Fibroblast of lung (primary cell): ENCODE results near the gene HINT1. TPM values are rescaled to one million over a fixed set of nuclear protein-coding genes. Genes with fewer than 3 reads are reported as not detected.
"Not testable (repeated sequence)": the region's sequence is repeated elsewhere in the genome, so short reads cannot be mapped to it uniquely, and the experiment has no call there.

Experiments used
- DNase-seq, 2 donors: peaks; one replicate each; pipeline versions ENCODE4 v3.0.0 to v3.0.0-alpha.2; 2010; ENCODE audit warnings: low read depth in 2 of 2
- H2AFZ ChIP-seq: 2 replicates; pipeline ENCODE4 v1.5.1; 2012; ENCODE audit warnings: low read length, control low read depth, inconsistent platforms
- H3K27ac ChIP-seq: 2 replicates; pipeline ENCODE4 v1.5.1; 2011; ENCODE audit warnings: low read length, control low read depth; ENCODE audit not compliant: insufficient read depth
- H3K27me3 ChIP-seq: 2 replicates; pipeline ENCODE4 v1.5.1; 2011; ENCODE audit warnings: mild to moderate bottlenecking, low read length; ENCODE audit not compliant: control insufficient read depth, insufficient read depth
- H3K36me3 ChIP-seq: 2 replicates; pipeline ENCODE4 v1.5.1; 2011; ENCODE audit warnings: low read length; ENCODE audit not compliant: control insufficient read depth, insufficient read depth
- H3K4me1 ChIP-seq: 2 replicates; pipeline ENCODE4 v1.5.1; 2011; ENCODE audit warnings: low read length; ENCODE audit not compliant: control insufficient read depth, insufficient read depth; ENCODE audit errors: extremely low read depth
- H3K4me2 ChIP-seq: 2 replicates; pipeline ENCODE4 v1.5.1; 2011; ENCODE audit warnings: low read length, control low read depth; ENCODE audit not compliant: insufficient read depth; ENCODE audit errors: extremely low read depth
- H3K4me3 ChIP-seq, 4 experiments: fragments of 200-600 bp in 1 of 4; sonication (generic) in 1 of 4; replicated peaks in 1 of 4; 2 replicates each; pipeline ENCODE4 v1.5.1; 2011 to 2016; ENCODE audit warnings: low read length in 4 of 4, low read depth in 3 of 4, mild to moderate bottlenecking in 3 of 4, control low read depth in 2 of 4, inconsistent platforms in 1 of 4, mixed read lengths in 1 of 4; ENCODE audit not compliant: insufficient read depth in 1 of 4; ENCODE audit errors: control extremely low read depth in 1 of 4
- H3K79me2 ChIP-seq: 2 replicates; pipeline ENCODE4 v1.5.1; 2012; ENCODE audit warnings: mild to moderate bottlenecking, low read length, inconsistent platforms; ENCODE audit not compliant: control insufficient read depth, insufficient read depth
- H3K9ac ChIP-seq: 2 replicates; pipeline ENCODE4 v1.5.1; 2011; ENCODE audit warnings: mild to moderate bottlenecking, low read length, control low read depth; ENCODE audit not compliant: insufficient read depth
- H3K9me3 ChIP-seq: 2 replicates; pipeline ENCODE4 v1.5.1; 2012; ENCODE audit warnings: low read depth, low read length; ENCODE audit not compliant: control insufficient read depth, insufficient read depth
- H4K20me1 ChIP-seq: 2 replicates; pipeline ENCODE4 v1.5.1; 2011; ENCODE audit warnings: low read length; ENCODE audit not compliant: control insufficient read depth, insufficient read depth; ENCODE audit errors: extremely low read depth
- CTCF ChIP-seq, 2 donors: IDR thresholded peaks in 1 of 2; conservative IDR thresholded peaks in 1 of 2; 1 replicate in 1 of 2; 2 replicates in 1 of 2; pipeline ENCODE4 v1.5.1; 2011 to 2012; ENCODE audit warnings: low read length in 2 of 2, control low read depth in 1 of 2, inconsistent platforms in 1 of 2, low read depth in 1 of 2, mild to moderate bottlenecking in 1 of 2
- EZH2 ChIP-seq: IDR thresholded peaks from 2 replicates; pipeline ENCODE4 v1.5.1; 2012; ENCODE audit warnings: low read length, control low read depth, mild to moderate bottlenecking; ENCODE audit errors: missing control alignments
- polyA plus RNA-seq, 2 donors: library from polyadenylated mRNA; depleted of rRNA in 1 of 2; stranded (reverse) in 1 of 2; unstranded in 1 of 2; fragments of >200 nt; gene quantifications; 2 replicates each; pipeline ENCODE4 v1.2.1, GENCODE V29; 2011 to 2012; ENCODE audit warnings: missing spikeins in 1 of 2
- total RNA-seq: library from RNA; depleted of rRNA; stranded (reverse); fragments of >200 nt; gene quantifications from 2 replicates; pipeline ENCODE4 v1.2.1, GENCODE V29; 2014

HINT1 gene
- total and polyA plus RNA-seq, 2 donors (not counting 1 experiment from before 2014, with no cell fraction given): 225 to 332 TPM

- H3K9ac ChIP-seq: no peak overlapping the region
- no peaks in the 10 kb centered on the region for H3K36me3 ChIP-seq
- H3K79me2 ChIP-seq: no peaks in the 10 kb centered on the region
- no peak overlapping the region for H3K4me2 ChIP-seq
- no peaks in the 10 kb centered on the region for H4K20me1 ChIP-seq
- no peak overlapping the region for H3K4me3 ChIP-seq
- H3K9me3 ChIP-seq: no peaks in the 10 kb centered on the region
- H3K27ac ChIP-seq: no peak overlapping the region
- H3K4me1 ChIP-seq: no peaks in the 10 kb centered on the region
- TF ChIP-seq CTCF (conservative IDR thresholded peaks at IDR 0.05 in 1 of 2, IDR thresholded peaks at IDR 0.05 in 1 of 2; ENCODE audit: low read depth in 1 of 2, low read length in 2 of 2): no peak
- TF ChIP-seq EZH2: no peak
- no peaks in the 10 kb centered on the region for H3K27me3 ChIP-seq
- DNase-seq: no peak
- no peak overlapping the region for H2AFZ ChIP-seq
Observed at GRCh38 chr5:131142970-131143617, 22.0 kb downstream of the HINT1 start.

GRCh38 chr5:131139321-131139720 lies 25.7 kb downstream of the HINT1 start:
- Histone ChIP-seq H3K4me3 (no peak overlapping the region), H4K20me1 (no peaks in the 10 kb centered on the region), H3K9me3 (no peaks in the 10 kb centered on the region), H3K27me3 (no peaks in the 10 kb centered on the region), H3K36me3 (no peaks in the 10 kb centered on the region), H3K27ac (no peak overlapping the region), H3K79me2 (no peaks in the 10 kb centered on the region), H3K4me1 (no peaks in the 10 kb centered on the region), H3K4me2 (no peak overlapping the region), H2AFZ (no peak overlapping the region), H3K9ac (no peak overlapping the region)
- no peak for TF ChIP-seq EZH2
- no peak for TF ChIP-seq CTCF (conservative IDR thresholded peaks at IDR 0.05 in 1 of 2, IDR thresholded peaks at IDR 0.05 in 1 of 2; ENCODE audit: low read depth in 1 of 2, low read length in 2 of 2)
- DNase-seq: no peak

GRCh38 chr5:131138406-131138805 lies 26.6 kb downstream of the HINT1 start:
- H3K36me3 ChIP-seq, DNase-seq, H3K9ac ChIP-seq: not testable (repeated sequence)

GRCh38 chr5:131133091-131133490 lies 32.0 kb downstream of the HINT1 start:
- H3K9ac ChIP-seq, H3K27me3 ChIP-seq, H4K20me1 ChIP-seq, DNase-seq, H3K79me2 ChIP-seq, H2AFZ ChIP-seq, H3K9me3 ChIP-seq, H3K4me1 ChIP-seq, H3K4me3 ChIP-seq, H3K27ac ChIP-seq, H3K36me3 ChIP-seq, H3K4me2 ChIP-seq: not testable (repeated sequence)

More at GRCh38 chr5:131138406-131138805, 26.6 kb downstream of the HINT1 start:
- H3K27me3 ChIP-seq, H3K9me3 ChIP-seq, H3K4me1 ChIP-seq, H3K79me2 ChIP-seq, H2AFZ ChIP-seq, H3K4me2 ChIP-seq, H3K4me3 ChIP-seq, H3K27ac ChIP-seq, H4K20me1 ChIP-seq: not testable (repeated sequence)
